GM18870 (cell line): ENCODE measurements around the gene IL5.

Experiments used
- ATAC-seq: cut with Tn5 transposase; IDR thresholded peaks from one replicate; pipeline ENCODE4 v1.9.1; 2021; ENCODE audit warnings: moderate library complexity; ENCODE audit not compliant: unreplicated experiment

Gene IL5

DNA sequence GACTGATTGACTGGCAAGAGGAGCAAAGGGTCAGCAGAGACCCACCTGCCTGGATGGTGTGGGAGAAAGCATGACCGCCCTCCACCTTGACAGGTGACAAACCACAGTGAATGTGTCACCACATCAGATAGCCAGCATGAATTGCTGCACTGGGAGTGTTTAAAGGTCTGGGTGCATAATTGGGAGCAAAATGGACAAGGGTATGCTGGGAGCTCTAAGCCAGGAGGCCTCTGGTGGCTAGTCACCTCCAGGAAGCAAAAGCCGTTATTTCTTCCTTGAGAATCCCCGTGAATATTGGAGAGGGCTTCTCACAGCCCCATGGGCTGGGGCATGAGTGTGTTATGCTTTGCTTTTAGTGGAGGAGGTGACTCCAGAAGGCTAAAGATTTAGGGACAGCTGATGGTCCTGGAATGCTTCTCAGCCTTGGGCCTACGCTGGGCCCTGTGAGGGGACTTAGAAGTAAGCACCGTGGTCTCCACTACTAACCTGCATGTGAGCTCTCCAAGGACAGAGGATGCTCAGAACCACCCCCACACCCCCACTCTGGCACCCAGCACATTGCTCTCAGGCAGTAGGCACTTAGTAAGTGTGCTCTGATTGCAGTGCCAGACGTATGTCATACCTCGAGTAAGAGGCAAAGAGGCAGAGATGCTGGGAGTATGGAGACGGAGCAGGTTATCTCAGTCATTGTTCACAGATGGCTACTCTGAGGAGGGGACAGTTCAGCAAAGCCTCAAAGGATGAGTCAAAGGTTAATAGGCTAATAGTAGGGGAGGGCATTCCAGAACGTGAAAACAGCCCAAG, 43.7 kb downstream of the IL5 start:
- ATAC-seq = no peak

DNA sequence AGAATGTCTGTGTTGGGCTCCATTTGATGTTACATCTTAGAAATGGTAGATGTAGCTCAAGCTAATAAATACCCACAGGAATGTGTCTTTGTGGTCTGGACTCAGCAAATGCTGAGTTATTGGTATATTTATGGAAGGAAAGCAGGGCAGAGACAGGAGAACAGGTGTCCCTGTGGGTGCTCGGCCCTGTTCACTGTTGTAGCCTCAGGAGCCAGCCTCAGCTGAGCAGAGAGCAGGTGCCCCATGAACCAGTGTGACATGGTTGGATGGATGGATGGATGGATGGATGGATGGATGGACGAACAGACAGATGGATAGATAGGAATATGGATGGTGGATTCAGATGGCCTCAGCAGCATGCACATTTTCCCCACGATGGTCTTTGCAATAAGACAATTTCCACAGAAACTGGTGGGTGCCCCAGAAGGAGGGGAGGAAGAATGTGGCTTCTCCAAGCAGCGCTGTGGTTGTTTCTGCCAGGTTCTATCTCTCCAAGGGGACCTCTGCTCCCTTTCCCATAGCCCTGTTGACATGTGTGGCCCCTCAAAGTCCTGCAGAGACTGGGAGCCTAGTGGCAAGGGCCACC, 44.5 kb downstream of the IL5 start:
- ATAC-seq = no peak

DNA sequence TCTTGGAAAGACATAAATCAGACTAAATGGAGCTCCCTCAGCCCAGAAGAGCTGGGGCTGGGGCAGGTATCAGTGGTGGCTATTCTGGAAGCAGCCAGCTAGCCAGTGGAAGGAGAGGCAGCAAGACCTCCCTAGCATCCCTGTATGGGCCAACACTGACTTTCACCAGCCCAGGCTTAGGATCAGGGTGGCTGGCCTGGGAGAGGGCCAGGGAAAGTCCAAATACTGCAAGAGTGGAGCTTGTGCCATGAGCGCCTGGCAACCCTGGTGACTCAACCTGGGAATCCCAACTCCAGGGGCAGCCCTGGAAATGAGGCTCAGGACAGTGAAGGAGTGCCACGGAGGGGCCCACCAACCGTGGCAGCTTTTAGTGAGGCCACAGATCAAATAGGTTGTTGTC, 45.2 kb downstream of the IL5 start:
- ATAC-seq = no peak

DNA sequence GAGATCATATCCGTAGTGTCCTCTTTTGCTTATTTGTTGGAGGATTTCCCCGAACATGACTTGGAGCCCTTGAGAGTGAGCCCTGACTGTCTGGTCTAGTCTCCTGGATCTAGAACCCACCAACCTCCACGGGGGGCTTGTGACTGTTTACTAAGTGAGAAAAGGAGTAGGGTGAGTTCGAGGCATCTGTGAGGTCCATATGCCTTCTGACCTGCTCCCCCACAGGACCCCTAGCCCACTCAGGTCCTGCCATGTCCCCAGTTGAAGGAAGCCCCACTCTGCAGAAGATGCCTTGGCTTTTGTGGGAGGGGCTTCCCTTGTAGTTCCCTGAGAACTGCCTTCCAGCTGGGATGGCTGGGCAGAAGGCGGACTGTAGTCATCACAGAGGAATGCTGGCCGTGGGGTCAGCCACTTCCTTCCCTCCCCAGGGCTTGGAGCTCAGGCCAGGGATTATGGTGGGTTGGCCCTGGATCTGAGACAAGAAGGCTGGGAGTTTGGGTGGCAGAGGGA, 45.8 kb downstream of the IL5 start:
- no peak for ATAC-seq

DNA sequence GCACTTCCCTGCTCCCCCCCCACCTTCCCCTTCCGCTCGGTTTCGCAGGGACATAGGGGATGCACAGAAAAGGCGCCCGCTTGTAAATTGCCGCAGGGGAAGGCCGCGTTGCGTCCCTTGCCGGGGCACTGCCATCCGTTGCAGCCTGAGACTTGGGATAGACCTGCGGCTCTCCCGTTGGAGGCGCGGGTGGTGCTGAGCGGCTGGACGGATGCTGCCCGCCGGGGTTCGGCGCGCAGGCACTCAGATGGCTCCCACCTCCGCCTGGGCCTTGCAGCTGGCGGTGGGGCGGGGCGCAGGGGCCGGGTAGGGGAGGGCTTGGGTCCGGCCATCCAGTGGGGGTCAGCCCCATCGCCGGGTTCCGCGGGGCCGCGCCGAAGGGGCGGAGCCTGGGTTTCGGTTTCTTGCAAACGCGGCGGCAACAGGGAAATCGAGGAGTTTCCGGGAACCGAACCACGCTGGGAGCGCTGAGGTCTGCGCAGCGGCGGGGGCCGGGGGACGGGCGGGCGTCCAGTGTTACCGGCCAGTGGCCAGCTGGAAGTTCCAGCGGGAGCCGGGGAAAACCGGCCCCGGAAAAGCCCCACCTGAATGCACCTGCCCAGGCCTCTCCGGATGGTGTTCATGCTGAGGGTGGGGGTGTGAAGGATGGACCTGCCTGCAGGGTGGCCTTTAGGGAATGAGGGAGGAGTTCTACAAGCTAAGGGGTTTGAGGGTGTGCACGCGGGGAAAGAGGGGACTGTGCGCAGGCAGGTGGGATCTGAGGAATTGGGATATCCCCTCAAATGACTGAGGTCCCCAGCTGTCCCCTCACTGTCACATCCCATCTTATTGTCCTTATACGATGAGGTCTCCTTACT, 46.5 kb downstream of the IL5 start:
- ATAC-seq = no peak

DNA sequence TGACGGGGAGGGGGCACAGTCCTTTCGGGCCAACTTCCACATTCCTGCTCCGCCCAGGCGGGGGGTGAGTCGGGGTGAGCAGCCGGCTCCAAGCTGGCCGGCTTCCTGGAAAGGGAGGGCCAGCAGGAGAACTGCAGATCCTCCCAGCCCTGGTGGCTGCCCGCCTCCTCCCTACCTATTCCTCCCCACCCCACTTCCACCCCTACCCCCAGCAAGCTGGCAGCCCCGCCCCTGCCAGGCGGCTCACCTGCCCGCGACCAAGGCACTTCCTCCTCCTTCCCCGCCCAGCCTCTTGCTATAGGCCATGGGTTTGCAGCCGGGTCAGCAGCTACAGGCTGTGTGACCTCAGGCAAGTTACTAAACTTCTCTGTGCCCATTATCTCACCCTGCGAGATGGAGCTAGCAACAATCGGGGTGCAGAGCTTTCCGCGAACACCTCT, 47.1 kb downstream of the IL5 start:
- ATAC-seq = no peak

DNA sequence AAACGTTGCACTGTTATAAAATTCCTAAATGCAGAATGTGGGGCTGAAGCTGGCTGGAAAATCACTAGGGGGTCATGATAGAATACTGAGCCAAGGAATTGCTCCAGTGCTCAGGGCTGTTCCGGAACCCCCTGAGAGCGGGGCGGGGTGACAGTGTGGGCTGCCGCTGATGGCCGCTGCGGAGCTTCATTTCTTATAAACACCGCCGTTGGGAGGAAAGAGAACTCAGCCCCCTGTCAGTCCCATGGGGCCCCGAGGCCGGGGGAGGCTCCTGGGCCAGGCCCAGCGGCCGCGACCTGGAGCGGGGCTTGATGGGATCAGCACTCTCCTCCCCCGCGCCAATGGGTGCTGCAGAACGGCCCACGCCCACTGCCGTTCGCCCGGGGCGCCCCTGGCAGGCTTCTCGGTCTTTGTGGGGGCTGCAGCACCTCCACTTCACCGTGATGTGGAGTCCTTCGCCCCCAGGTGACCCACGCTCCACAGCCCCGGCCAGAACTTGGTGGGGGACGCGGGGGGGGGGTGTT, 47.6 kb downstream of the IL5 start:
- no peak for ATAC-seq

DNA sequence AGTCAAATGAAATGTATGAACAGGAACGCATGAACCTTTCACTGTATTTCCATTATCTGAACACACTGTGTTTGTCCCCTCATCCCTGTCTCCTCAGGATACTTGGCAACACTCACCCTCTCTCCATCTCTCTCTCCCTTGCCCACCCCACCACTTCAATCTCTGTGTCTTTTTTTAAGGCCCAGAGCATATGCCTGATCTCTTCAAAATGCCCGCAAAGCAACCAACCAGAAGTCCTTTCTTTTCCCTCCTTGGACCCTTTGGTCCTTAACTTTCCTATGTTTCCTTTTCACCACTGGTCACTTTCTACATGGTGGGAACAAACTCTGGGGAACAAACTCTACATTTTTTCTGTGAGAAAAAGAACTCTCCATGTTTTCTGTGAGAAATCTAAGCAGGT, 49.5 kb downstream of the IL5 start:
- ATAC-seq = no peak

DNA sequence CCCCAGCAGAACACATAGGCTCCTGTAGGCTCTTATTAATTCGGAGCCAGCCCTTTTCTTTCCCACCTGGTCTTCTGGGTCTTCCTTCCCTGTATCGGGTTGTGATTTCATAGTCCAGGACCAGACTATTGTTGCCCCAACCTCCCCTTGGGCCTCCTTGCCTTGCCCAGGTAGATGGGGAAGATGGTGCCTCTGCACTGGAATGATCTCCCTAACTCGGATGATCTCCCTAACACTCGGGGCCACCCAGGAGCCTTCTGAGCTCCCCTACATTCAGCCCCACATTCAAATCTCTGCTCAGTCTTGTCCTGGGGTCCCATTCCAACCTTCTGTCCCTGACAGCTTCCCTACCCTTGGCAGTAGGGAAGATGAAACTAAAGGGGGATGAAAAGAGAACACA, 50.1 kb downstream of the IL5 start:
- ATAC-seq = no peak

DNA sequence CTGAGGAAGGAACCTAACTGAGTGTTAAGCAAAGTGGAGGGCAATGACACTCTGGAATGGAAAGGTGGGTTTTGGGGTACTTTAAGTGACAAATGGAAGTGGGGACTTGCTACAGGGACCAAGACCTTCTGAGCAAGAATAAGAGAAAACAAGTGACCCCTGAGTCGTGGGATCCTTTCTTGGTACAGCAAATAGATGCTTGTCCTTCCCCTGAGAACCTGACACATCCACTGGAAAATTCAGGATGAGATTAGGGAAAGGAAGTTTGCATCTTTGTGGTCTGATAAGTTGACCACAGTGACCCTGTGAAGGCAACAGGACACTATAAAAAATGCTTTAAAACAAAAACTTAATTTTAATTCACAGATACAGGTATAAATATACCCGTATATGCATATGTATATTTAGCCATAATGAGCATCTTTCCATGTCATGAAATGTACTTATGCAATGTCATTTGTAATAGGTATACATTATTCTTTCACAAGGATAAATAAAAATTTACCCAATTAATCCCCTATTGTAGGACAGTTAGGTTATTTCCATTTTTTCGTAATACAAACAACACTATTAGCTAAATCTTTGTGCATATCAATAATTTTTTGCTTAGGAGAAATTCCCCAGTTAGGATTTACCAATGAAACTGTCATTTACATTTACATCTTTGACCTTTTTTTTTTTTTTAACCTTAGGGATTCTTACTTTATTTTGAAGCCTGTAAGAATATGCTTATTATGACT, 50.8 kb downstream of the IL5 start:
- ATAC-seq = no peak
